Myocyte (in vitro differentiated cells): ENCODE data around the gene AMPH. TPM values are rescaled to one million over a fixed set of nuclear protein-coding genes. Genes with fewer than 3 reads are reported as not detected.
"Not testable (repeated sequence)": the region's sequence is repeated elsewhere in the genome, so short reads cannot be mapped to it uniquely, and the experiment has no call there.

Source experiments
- DNase-seq: peaks from one replicate; pipeline ENCODE4 v3.0.0-alpha.2; 2012; ENCODE audit warnings: low read depth
- total RNA-seq: library from RNA; depleted of rRNA; stranded (reverse); fragments of >200 nt; gene quantifications from 2 replicates; pipeline ENCODE4 v1.2.3, GENCODE V29; 2014

Gene AMPH
- total RNA-seq, 1 donor from 2014 or later, result not detected

- peak; percentile 61 for DNase-seq
Measured at GRCh38 chr7:38398725-38399321, 232.3 kb downstream of the AMPH start.

GRCh38 chr7:38396852-38397251, 234.3 kb downstream of the AMPH start:
- no peak for DNase-seq

- not testable (repeated sequence) for DNase-seq
Measured at GRCh38 chr7:38395921-38396552, 235.1 kb downstream of the AMPH start.

DNA sequence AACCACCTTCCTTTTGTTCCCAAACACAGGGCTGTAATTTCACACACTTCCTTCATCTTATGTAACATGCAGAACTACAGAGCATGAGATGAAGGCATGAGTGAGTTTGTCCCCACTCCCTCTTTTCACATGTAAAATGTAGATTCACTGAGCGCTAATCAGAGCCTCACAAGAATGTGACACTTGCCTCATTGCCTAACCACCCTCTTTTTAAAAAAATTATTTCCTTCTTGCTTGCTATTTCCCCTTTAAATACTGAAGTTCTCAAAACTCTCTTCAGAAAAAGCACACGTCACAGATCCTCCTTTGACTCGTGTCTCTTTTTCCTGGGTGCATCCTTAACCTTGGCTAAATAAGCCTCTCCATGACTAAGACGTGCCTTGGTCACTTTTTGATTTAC, 236.5 kb downstream of the AMPH start:
- no peak for DNase-seq

- no peak for DNase-seq
Measured at GRCh38 chr7:38393874-38394273, 237.3 kb downstream of the AMPH start.

- DNase-seq, result no peak
Measured at GRCh38 chr7:38391751-38392150, 239.4 kb downstream of the AMPH start.

GRCh38 chr7:38385682-38386081, 245.5 kb downstream of the AMPH start:
- no peak for DNase-seq

DNA sequence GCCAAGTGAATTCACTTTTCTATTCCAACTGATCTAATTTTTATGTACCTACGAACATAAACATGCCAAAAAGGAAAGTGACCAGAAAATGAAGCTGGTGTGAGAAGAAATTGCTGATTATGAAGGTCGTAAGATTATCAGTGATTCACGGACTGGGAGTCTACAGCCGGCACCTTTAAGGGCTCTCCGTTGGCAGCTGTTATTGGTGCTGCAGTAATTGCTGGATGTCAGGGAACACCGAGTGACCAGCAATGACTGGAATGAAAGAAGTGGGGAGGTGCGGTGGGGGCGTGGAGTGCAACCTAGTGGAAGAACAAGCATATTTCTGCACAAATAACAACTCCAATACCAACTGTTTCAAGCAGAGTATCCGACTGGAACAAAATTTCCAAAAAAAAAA, 247.9 kb downstream of the AMPH start:
- no peak for DNase-seq

GRCh38 chr7:38382684-38383083, 248.5 kb downstream of the AMPH start:
- DNase-seq, result peak; percentile 49

DNA sequence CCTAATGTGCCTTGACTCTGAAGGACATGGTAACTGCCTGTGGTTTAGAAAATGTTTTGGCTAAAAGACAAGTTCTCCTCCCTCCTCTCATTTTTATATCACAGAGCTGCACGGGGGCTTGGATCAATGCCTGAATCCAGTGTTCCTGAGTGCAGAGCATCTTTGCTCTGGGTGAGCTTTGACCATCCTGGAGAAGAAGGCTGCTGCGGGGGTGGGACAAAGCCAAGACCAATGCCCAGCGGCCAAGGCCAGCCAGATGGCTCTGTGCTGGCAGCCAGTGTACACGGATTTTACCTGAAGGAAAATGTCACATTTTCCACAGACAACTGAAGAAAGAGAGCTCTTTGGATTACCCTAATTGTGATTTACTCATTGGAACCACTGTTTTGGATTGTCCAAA, 255.7 kb downstream of the AMPH start:
- no peak for DNase-seq

- DNase-seq, result peak; percentile 42
Measured at GRCh38 chr7:38374507-38374906, 256.7 kb downstream of the AMPH start.

DNA sequence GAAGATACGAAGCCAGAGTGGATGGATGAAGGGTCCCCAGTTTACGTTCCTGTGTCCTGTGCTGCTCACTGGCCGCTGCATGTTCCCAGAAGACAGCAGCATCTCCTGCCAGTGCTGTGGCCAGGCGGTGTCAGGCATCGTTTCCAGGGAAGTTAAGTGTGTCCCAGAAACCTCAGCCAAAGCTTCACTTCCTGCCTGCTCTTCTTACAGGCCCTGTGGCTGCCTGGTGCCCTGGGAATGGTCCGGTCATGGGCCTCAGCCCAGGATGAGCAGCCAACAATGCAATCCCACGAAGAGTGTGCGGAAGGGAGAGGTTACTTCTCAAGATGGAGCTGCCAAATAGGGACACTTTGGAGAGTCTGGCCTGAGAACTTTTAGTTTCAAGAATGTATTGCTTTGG, 258.0 kb downstream of the AMPH start:
- no peak for DNase-seq

DNA sequence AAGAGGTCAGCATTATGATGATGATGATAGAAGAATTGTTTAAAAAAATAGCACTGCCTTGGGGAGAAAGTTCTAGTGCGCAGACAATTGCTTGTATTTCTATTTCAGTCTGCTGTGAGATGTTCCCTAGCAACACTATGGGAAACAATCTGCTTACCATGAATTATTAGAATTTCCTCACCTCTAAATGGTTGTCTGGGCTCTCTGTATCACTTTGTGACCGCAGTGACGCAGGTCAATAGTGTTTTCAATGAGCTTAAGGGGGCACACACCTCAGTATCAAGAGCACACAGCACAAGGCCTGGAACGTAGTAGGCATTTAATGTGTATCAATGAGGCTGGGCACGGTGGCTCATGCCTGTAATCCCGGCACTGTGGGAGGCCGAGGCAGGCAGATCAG, 258.9 kb downstream of the AMPH start:
- DNase-seq, result no peak

- DNase-seq, result peak; percentile 84
Measured at GRCh38 chr7:38369816-38370493, 261.2 kb downstream of the AMPH start.

DNA sequence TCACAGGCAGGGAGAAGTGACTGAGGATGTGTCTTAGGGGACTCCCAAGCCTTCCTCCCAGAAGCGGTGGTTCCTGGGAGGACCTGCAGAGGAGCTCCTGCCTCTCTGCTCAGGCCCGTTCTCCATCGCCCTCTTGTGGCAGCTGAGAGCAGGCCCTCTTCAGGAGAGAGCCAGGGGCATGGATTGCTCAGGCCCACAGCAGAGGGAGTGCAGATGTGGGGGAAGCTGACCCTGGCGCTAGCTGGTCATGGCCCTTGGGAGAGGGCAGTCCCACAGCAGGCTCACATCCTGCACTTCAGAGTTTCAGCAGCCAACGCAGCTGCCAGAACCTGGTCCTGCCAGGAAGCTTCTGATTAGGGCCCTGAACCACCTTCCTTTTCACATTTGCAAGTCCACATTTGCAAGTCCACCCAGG, 263.0 kb downstream of the AMPH start:
- DNase-seq, result peak; percentile 74

GRCh38 chr7:38367301-38367890, 263.8 kb downstream of the AMPH start:
- no peak for DNase-seq

GRCh38 chr7:38363379-38363778, 267.8 kb downstream of the AMPH start:
- not testable (repeated sequence) for DNase-seq

GRCh38 chr7:38362611-38363237, 268.4 kb downstream of the AMPH start:
- not testable (repeated sequence) for DNase-seq

- no peak for DNase-seq
Measured at GRCh38 chr7:38360776-38361175, 270.4 kb downstream of the AMPH start.

DNA sequence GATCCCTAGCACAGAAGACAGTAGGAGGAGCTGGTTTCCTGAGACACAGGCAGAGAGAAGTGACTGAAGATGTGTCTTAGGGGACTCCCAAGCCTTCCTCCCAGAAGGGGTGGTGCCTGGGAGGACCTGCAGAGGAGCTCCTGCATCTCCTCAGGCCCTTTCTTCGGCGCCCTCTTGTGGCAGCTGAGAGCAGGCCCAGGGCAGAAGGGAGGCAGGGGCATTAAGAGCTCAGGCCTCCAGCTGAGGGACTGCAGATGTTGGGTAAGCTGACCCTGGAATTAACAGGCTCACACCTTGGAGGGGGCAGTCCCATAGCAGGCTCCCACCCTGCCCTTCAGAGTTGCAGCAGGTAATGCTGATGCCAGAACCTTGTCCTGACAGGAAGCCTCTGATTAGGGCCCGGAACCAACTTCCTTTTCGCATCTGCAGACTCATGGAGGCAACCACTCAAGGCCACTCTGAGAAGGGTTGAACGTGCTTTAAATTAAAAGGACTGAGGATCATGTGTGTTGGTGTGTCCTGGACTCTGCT, 272.0 kb downstream of the AMPH start:
- DNase-seq, result not testable (repeated sequence)

GRCh38 chr7:38358273-38358831, 272.8 kb downstream of the AMPH start:
- peak; percentile 30 for DNase-seq
